EH (cell line): ENCODE measurements around the gene ENO2.

ENCODE experiments used
- DNase-seq: peaks from one replicate; pipeline ENCODE4 v3.0.0-alpha.2; 2015; ENCODE audit warnings: low read depth

Gene ENO2

GRCh38 chr12:6960593-6961277 lies 46.4 kb downstream of the ENO2 start:
- peak; percentile 66 for DNase-seq

GRCh38 chr12:6961278-6961694 lies 46.9 kb downstream of the ENO2 start:
- DNase-seq = peak; percentile 69

- peak; percentile 77 for DNase-seq
Observed at GRCh38 chr12:6961695-6962284, 47.4 kb downstream of the ENO2 start.

GRCh38 chr12:6962285-6963015 lies 48.1 kb downstream of the ENO2 start:
- no peak for DNase-seq

GRCh38 chr12:6963016-6963731 lies 48.8 kb downstream of the ENO2 start:
- no peak for DNase-seq

- no peak for DNase-seq
Observed at GRCh38 chr12:6963791-6964413, 49.5 kb downstream of the ENO2 start.

- no peak for DNase-seq
Observed at GRCh38 chr12:6964605-6965025, 50.2 kb downstream of the ENO2 start.

GRCh38 chr12:6965026-6965661 lies 50.8 kb downstream of the ENO2 start:
- DNase-seq = peak; percentile 83

- DNase-seq = no peak
Observed at GRCh38 chr12:6965714-6966113, 51.3 kb downstream of the ENO2 start.

GRCh38 chr12:6966351-6966750 lies 52.0 kb downstream of the ENO2 start:
- no peak for DNase-seq

- no peak for DNase-seq
Observed at GRCh38 chr12:6967651-6968100, 53.3 kb downstream of the ENO2 start.

GRCh38 chr12:6968426-6968825 lies 54.0 kb downstream of the ENO2 start:
- DNase-seq = no peak

GRCh38 chr12:6970096-6970527 lies 55.7 kb downstream of the ENO2 start:
- no peak for DNase-seq
